BLaER1 treated with 17β-estradiol and CSF1 and Interleukin-3, amounts not matched to agents 10 nM and 100 nM (cell line): ENCODE results near the gene ZNF786.
A peak's percentile ranks its signal among the peaks of the same experiment; 100 is the strongest.
"Not testable (repeated sequence)": the region's sequence is repeated elsewhere in the genome, so short reads cannot be mapped to it uniquely, and the experiment has no call there.

Experiments used
- H3K27ac ChIP-seq, 11 experiments: shearing (Covaris generic); formaldehyde crosslinking; 2 replicates each; pipeline ENCODE4 v1.8.1; 2022
- H3K27me3 ChIP-seq, 11 experiments: shearing (Covaris generic); formaldehyde crosslinking; 2 replicates each; pipeline ENCODE4 v1.8.1; 2022
- H3K36me3 ChIP-seq, 11 experiments: shearing (Covaris generic); formaldehyde crosslinking; 2 replicates each; pipeline ENCODE4 v1.8.1; 2022
- H3K4me1 ChIP-seq, 10 experiments: shearing (Covaris generic); formaldehyde crosslinking; 2 replicates each; pipeline ENCODE4 v1.8.1; 2022
- H3K4me2 ChIP-seq, 11 experiments: shearing (Covaris generic); formaldehyde crosslinking; 2 replicates each; pipeline ENCODE4 v1.8.1; 2022
- H3K4me3 ChIP-seq, 10 experiments: shearing (Covaris generic); formaldehyde crosslinking; 2 replicates each; pipeline ENCODE4 v1.8.1; 2022
- H3K9ac ChIP-seq, 11 experiments: shearing (Covaris generic); formaldehyde crosslinking; 2 replicates each; pipeline ENCODE4 v1.8.1; 2022
- H3K9me3 ChIP-seq, 11 experiments: shearing (Covaris generic); formaldehyde crosslinking; replicated peaks in 1 of 11; 2 replicates each; pipeline ENCODE4 v1.8.1; 2022
- H4K20me1 ChIP-seq, 11 experiments: shearing (Covaris generic); formaldehyde crosslinking; 2 replicates each; pipeline ENCODE4 v1.8.1; 2022
- Cebpa-rat ChIP-seq, 11 experiments: shearing (Covaris generic); IDR thresholded peaks; 2 replicates each; pipeline ENCODE4 v1.8.1; 2022

ZNF786 gene

GRCh38 chr7:149053384-149053783 lies 37.1 kb downstream of the ZNF786 start:
- H3K9ac ChIP-seq: no peak overlapping the region
- H4K20me1 ChIP-seq: no peaks in the 10 kb centered on the region
- TF ChIP-seq Cebpa-rat (IDR thresholded peaks at IDR 0.05): no peak
- no peak overlapping the region for H3K27ac ChIP-seq
- peaks cover 0 to 7% (median 0%) of the 10 kb centered on the region in 11 experiments; a peak in 4 of 22 replicates for H3K9me3 ChIP-seq
- no peak overlapping the region for H3K4me2 ChIP-seq
- H3K36me3 ChIP-seq: no peaks in the 10 kb centered on the region
- H3K4me3 ChIP-seq: no peak overlapping the region
- H3K4me1 ChIP-seq: no peaks in the 10 kb centered on the region
- no peaks in the 10 kb centered on the region for H3K27me3 ChIP-seq

GRCh38 chr7:149050941-149051340 lies 39.6 kb downstream of the ZNF786 start:
- Histone ChIP-seq H3K4me1 (peaks cover 0 to 18% (median 4%) of the 10 kb centered on the region in 10 experiments; a peak in 10 of 20 replicates), H3K4me3 (no peak overlapping the region), H3K27ac (no peak overlapping the region), H3K36me3 (no peaks in the 10 kb centered on the region), H3K4me2 (no peak overlapping the region), H3K27me3 (no peaks in the 10 kb centered on the region), H4K20me1 (no peaks in the 10 kb centered on the region), H3K9me3 (peaks cover 0 to 7% (median 0%) of the 10 kb centered on the region in 11 experiments; a peak in 4 of 22 replicates), H3K9ac (no peak overlapping the region)
- no peak for TF ChIP-seq Cebpa-rat (IDR thresholded peaks at IDR 0.05)

- no peaks in the 10 kb centered on the region for H3K36me3 ChIP-seq
- TF ChIP-seq Cebpa-rat (IDR thresholded peaks at IDR 0.05): no peak
- H3K4me3 ChIP-seq: no peak overlapping the region
- peaks cover 0 to 29% (median 4%) of the 10 kb centered on the region in 10 experiments; a peak in 10 of 20 replicates for H3K4me1 ChIP-seq
- no peaks in the 10 kb centered on the region for H4K20me1 ChIP-seq
- no peaks in the 10 kb centered on the region for H3K27me3 ChIP-seq
- no peak overlapping the region for H3K4me2 ChIP-seq
- H3K9me3 ChIP-seq: peaks cover 0 to 7% (median 0%) of the 10 kb centered on the region in 11 experiments; a peak in 2 of 22 replicates
- H3K9ac ChIP-seq: no peak overlapping the region
- no peak overlapping the region for H3K27ac ChIP-seq
These were observed 41.7 kb downstream of the ZNF786 start for GRCh38 chr7:149048805-149049204.

DNA sequence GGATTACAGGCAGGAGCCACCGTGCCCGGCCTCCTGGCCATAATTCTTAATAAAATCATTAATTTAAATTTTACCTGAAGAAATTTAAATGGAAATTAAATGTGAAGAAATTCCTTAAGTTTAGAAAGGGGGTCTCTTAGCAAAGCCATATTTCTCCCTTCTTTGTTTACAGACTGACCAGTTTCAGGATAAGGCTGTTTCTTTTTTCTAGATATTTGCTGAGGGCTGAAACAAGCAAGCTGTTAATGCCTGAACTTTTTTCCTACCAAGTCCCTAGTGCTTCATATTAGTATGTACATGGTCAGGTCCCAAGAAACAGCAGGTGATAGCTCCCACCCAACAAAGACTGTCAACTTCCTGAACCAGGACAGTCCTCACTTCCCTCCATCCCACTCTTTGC lies 44.1 kb downstream of the ZNF786 start:
- Histone ChIP-seq H3K4me2 (peak overlapping the region in 5 of 11 experiments; percentile 37 to 83 (median 54); a peak in 9 of 22 replicates), H3K36me3 (no peaks in the 10 kb centered on the region), H3K9me3 (peaks cover 0 to 7% (median 0%) of the 10 kb centered on the region in 11 experiments; a peak in 2 of 22 replicates), H3K4me3 (no peak overlapping the region), H3K27ac (peak overlapping the region in 3 of 11 experiments; percentile 37 to 38 (median 37); a peak in 4 of 22 replicates), H3K27me3 (no peaks in the 10 kb centered on the region), H3K9ac (peak overlapping the region in 1 of 11 experiments; percentile 5; a peak in 1 of 22 replicates), H3K4me1 (peaks cover 0 to 29% (median 4%) of the 10 kb centered on the region in 10 experiments; a peak in 10 of 20 replicates), H4K20me1 (no peaks in the 10 kb centered on the region)
- TF ChIP-seq Cebpa-rat (IDR thresholded peaks at IDR 0.05): no peak

GRCh38 chr7:149043936-149044335 lies 46.6 kb downstream of the ZNF786 start:
- no peak overlapping the region for H3K4me2 ChIP-seq
- peaks cover 0 to 29% (median 4%) of the 10 kb centered on the region in 10 experiments; a peak in 10 of 20 replicates for H3K4me1 ChIP-seq
- no peaks in the 10 kb centered on the region for H4K20me1 ChIP-seq
- H3K27ac ChIP-seq: no peak overlapping the region
- H3K36me3 ChIP-seq: no peaks in the 10 kb centered on the region
- H3K27me3 ChIP-seq: no peaks in the 10 kb centered on the region
- H3K4me3 ChIP-seq: no peak overlapping the region
- no peak for TF ChIP-seq Cebpa-rat (IDR thresholded peaks at IDR 0.05)
- no peak overlapping the region for H3K9ac ChIP-seq
- peaks cover 0 to 5% (median 0%) of the 10 kb centered on the region in 11 experiments; a peak in 5 of 22 replicates for H3K9me3 ChIP-seq

DNA sequence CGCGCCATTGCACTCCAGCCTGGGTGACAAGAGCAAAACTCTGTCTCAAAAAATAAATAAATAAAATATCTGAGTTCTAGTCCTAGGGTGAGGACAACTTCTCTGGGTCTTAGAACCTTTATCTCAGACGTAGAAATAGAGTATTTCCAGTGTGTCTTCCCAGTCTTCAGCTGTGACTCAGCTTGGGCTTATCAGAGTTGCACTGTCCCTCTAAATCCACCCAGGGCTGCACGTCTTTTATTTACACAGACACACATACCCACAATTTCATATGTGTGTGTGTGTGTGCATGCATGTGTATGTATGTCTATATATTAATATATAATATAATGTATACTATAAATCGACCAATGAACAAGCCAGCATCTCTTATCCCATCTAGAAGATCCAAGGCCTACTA lies 49.2 kb downstream of the ZNF786 start:
- H3K36me3 ChIP-seq: peaks cover 0 to 3% (median 0%) of the 10 kb centered on the region in 11 experiments; a peak in 1 of 22 replicates
- no peak overlapping the region for H3K4me3 ChIP-seq
- H4K20me1 ChIP-seq: no peaks in the 10 kb centered on the region
- no peak overlapping the region for H3K9ac ChIP-seq
- H3K4me2 ChIP-seq: no peak overlapping the region
- peaks cover 0 to 15% (median 0%) of the 10 kb centered on the region in 10 experiments; a peak in 6 of 20 replicates for H3K4me1 ChIP-seq
- H3K27me3 ChIP-seq: no peaks in the 10 kb centered on the region
- H3K27ac ChIP-seq: no peak overlapping the region
- H3K9me3 ChIP-seq: peaks cover 17 to 25% (median 18%) of the 10 kb centered on the region in 11 experiments
- TF ChIP-seq Cebpa-rat (IDR thresholded peaks at IDR 0.05): no peak

DNA sequence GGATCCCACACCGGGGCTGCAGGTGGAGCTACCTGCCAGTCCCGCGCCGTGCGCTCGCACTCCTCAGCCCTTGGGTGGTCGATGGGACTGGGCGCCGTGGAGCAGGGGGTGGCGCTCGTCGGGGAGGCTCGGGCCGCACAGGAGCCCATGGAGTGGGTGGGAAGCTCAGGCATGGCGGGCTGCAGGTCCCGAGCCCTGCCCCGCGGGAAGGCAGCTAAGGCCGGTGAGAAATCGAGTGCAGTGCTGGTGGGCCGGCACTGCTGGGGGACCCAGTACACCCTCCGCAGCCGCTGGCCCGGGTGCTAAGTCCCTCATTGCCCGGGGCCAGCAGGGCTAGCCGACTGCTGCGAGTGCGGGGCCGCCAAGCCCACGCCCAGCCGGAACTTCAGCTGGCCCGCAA lies 51.9 kb downstream of the ZNF786 start:
- H3K27ac ChIP-seq, H4K20me1 ChIP-seq, H3K4me3 ChIP-seq, H3K27me3 ChIP-seq, H3K36me3 ChIP-seq, H3K4me1 ChIP-seq, H3K4me2 ChIP-seq, H3K9ac ChIP-seq: not testable (repeated sequence)
- H3K9me3 ChIP-seq: peaks cover 29 to 36% (median 31%) of the 10 kb centered on the region in 11 experiments

DNA sequence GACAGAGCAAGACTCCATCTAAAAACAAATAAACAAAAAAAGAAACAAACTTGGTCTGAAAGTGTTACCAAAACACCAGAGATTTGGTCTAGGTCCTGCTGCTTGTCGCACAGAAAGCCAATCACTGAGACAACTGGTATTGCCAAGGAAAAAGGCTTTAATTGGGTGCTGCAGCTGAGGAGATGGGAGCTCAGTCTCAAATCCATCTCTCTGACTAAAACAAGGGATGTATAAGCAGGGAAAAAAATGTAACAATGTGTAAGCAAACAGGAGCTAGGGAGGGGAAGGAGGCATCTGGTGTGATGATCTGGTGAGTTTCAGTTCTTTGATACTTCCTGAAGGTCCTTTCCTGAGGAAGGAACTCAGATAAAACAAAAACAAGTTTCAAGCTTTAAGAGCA lies 53.8 kb downstream of the ZNF786 start:
- Histone ChIP-seq H3K9ac (no peak overlapping the region), H3K36me3 (peaks cover 0 to 3% (median 0%) of the 10 kb centered on the region in 11 experiments; a peak in 1 of 22 replicates), H4K20me1 (no peaks in the 10 kb centered on the region), H3K27ac (no peak overlapping the region), H3K9me3 (peaks cover 29 to 36% (median 31%) of the 10 kb centered on the region in 11 experiments), H3K4me1 (no peaks in the 10 kb centered on the region), H3K4me2 (no peak overlapping the region), H3K27me3 (no peaks in the 10 kb centered on the region), H3K4me3 (peak overlapping the region in 3 of 10 experiments; percentile 10 to 16 (median 13); a peak in 3 of 20 replicates)
- no peak for TF ChIP-seq Cebpa-rat (IDR thresholded peaks at IDR 0.05)

DNA sequence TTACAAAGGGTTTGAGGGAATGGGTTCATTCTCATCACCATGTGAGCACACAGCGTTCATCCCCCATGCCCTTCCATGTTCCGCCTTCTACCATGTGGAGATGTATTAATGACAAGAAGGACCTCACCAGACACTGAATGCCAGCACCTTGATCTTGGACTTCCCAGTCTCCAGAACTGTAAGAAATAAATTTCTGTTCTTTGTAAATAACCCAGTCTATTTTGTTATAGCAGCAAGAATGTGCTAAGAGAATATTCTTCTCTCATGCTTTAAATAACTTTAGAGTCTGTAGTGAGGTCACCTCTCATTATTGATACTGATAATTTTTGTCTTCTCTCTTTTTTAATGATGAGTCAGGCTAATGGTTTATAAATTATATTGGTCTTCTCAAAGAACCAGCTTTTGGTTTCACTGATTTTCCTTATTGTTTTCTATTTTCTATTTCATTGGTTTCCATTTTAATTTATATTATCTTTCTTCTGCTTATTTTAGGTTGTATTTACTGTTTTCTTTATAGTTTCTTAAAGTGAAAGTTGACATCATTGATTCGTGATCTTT lies 59.1 kb downstream of the ZNF786 start:
- peaks cover 12 to 18% (median 13%) of the 10 kb centered on the region in 11 experiments for H3K9me3 ChIP-seq
- H3K4me3 ChIP-seq: no peak overlapping the region
- TF ChIP-seq Cebpa-rat (IDR thresholded peaks at IDR 0.05): no peak
- no peaks in the 10 kb centered on the region for H3K36me3 ChIP-seq
- peaks cover 12 to 18% (median 15%) of the 10 kb centered on the region in 10 experiments for H3K4me1 ChIP-seq
- peaks cover 0 to 12% (median 5%) of the 10 kb centered on the region in 11 experiments; a peak in 11 of 22 replicates for H4K20me1 ChIP-seq
- no peak overlapping the region for H3K9ac ChIP-seq
- H3K4me2 ChIP-seq: no peak overlapping the region
- no peak overlapping the region for H3K27ac ChIP-seq
- no peaks in the 10 kb centered on the region for H3K27me3 ChIP-seq
